Measurements from ENCODE around the gene MYO1E.

Gene MYO1E

DNA sequence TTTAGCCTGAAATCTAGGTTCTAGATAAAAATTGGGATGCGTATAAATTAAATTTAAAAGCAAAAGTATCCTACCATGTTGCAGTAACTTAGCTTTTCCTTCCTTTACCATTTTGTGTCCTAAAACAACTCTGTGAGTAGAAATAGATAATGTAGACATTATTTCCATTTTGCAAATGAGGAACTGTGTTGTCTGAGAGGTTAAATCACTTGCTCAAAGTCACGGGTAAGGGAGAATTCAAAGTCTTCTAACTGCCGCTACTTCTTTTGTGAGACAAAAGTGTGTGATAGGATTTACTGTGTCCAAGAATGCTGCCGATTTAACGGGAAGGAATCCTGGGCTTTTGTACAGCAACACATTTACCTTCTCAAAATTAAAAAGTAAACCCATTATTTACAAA lies 40.7 kb downstream of the MYO1E start:
- Histone ChIP-seq H3K27me3 (ENCODE audit: control insufficient read depth, low read length) (no peaks in the 10 kb centered on the region), H3K4me1 (ENCODE audit: control insufficient read depth, low read length) (peaks cover 86% of the 10 kb centered on the region), H3K9me3 (ENCODE audit: control insufficient read depth, insufficient read depth, low read length) (no peaks in the 10 kb centered on the region), H3K36me3 (ENCODE audit: control insufficient read depth, low read length) (no peaks in the 10 kb centered on the region), H3K27ac (ENCODE audit: low read depth, low read length) (peak overlapping the region; percentile 7; the same call in 1 of the 2 replicates), H3K79me2 (ENCODE audit: control insufficient read depth, low read length) (peaks cover 85% of the 10 kb centered on the region), H4K20me1 (ENCODE audit: control insufficient read depth, insufficient read depth, low read depth, low read length) (no peaks in the 10 kb centered on the region), H3K9me2 (replicated peaks; ENCODE audit: control insufficient read depth, low read length) (no peaks in the 10 kb centered on the region), H3F3A (ENCODE audit: control insufficient read depth, insufficient read depth) (0 out of 2 replicates have a peak, but pooled peaks cover 3% of the 10 kb centered on the region), H3K4me2 (ENCODE audit: low read length) (peak overlapping the region; percentile 70), H3K4me3 (ENCODE audit: low read length) (peak overlapping the region; percentile 41)
- TF ChIP-seq, protein P1, sequence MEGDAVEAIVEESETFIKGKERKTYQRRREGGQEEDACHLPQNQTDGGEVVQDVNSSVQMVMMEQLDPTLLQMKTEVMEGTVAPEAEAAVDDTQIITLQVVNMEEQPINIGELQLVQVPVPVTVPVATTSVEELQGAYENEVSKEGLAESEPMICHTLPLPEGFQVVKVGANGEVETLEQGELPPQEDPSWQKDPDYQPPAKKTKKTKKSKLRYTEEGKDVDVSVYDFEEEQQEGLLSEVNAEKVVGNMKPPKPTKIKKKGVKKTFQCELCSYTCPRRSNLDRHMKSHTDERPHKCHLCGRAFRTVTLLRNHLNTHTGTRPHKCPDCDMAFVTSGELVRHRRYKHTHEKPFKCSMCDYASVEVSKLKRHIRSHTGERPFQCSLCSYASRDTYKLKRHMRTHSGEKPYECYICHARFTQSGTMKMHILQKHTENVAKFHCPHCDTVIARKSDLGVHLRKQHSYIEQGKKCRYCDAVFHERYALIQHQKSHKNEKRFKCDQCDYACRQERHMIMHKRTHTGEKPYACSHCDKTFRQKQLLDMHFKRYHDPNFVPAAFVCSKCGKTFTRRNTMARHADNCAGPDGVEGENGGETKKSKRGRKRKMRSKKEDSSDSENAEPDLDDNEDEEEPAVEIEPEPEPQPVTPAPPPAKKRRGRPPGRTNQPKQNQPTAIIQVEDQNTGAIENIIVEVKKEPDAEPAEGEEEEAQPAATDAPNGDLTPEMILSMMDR (IDR thresholded peaks at IDR 0.05; ENCODE audit: low read depth, low read length, poor library complexity, severe bottlenecking): no peak
- no peak for TF ChIP-seq EZH2phosphoT487 (IDR thresholded peaks at IDR 0.05; ENCODE audit: borderline replicate concordance, low read length)

DNA sequence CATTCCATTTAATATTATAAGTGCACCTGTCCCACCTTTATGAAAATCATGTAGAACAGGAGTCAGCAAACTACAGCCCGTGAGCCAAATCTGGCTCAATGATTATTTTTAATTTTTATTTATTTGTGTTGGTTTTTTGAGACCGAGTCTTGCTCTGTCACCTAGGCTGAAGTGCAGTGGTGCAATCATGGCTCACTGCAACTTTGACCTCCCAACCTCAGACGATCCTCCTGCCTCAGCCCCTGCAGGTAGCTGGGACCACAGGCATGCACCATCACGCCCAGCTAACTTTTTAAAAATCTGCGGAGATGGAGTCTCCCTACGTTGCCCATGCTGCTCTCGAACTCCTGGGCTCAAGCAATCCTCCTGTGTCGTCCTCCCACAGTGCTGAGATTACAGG lies 42.0 kb downstream of the MYO1E start:
- H4K20me1 ChIP-seq (ENCODE audit: control insufficient read depth, insufficient read depth, low read depth, low read length): no peaks in the 10 kb centered on the region
- H3K9me3 ChIP-seq (ENCODE audit: control insufficient read depth, insufficient read depth, low read length): no peaks in the 10 kb centered on the region
- H3K27ac ChIP-seq (ENCODE audit: low read depth, low read length): no peak overlapping the region
- TF ChIP-seq EZH2phosphoT487 (IDR thresholded peaks at IDR 0.05; ENCODE audit: borderline replicate concordance, low read length): no peak
- TF ChIP-seq, protein P1 (IDR thresholded peaks at IDR 0.05; ENCODE audit: low read depth, low read length, poor library complexity, severe bottlenecking): no peak
- no peaks in the 10 kb centered on the region for H3K36me3 ChIP-seq (ENCODE audit: control insufficient read depth, low read length)
- H3F3A ChIP-seq (ENCODE audit: control insufficient read depth, insufficient read depth): 0 out of 2 replicates have a peak, but pooled peaks cover 3% of the 10 kb centered on the region
- H3K9me2 ChIP-seq (replicated peaks; ENCODE audit: control insufficient read depth, low read length): no peaks in the 10 kb centered on the region
- H3K4me3 ChIP-seq (ENCODE audit: low read length): peak overlapping the region; percentile 41
- H3K27me3 ChIP-seq (ENCODE audit: control insufficient read depth, low read length): no peaks in the 10 kb centered on the region
- H3K4me2 ChIP-seq (ENCODE audit: low read length): peak overlapping the region; percentile 70
- H3K4me1 ChIP-seq (ENCODE audit: control insufficient read depth, low read length): peaks cover 82% of the 10 kb centered on the region
- H3K79me2 ChIP-seq (ENCODE audit: control insufficient read depth, low read length): peaks cover 84% of the 10 kb centered on the region

DNA sequence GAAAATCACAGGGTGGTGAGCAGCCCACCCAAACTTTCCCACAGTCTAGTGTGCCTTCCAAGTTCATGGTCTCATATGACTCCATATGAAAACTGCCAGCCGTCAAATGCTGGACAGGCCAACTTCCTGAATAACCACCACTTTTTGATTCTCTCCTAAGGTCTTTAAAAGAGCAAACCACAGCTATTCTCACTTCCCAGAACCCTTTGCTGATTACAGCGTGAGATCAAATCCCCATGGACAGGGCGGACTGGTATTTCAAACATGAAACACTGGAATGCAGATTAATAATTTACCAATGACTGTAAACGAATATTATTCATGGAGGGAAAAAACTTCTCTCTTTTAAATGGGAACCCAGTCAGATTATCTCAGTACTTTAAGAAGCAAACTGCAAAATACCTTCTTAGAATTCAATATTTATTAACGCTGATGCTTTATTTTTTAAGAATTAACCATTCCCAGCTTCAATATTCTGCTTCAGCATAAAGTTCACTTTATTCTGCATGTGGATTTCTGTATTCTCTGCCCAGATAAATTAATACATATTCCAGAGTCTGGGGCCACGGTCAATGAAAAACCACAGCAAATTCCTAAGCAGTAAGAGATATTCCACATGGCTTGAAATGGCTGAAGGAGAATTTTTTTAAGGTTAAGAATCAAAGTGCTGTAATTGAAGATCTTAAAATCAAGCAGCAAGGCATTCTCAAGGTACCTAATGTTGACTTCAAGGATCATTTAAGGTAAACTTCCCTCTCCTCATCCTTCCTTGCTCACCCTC lies 42.9 kb downstream of the MYO1E start:
- no peak for TF ChIP-seq EZH2phosphoT487 (IDR thresholded peaks at IDR 0.05; ENCODE audit: borderline replicate concordance, low read length)
- TF ChIP-seq, protein P1 (IDR thresholded peaks at IDR 0.05; ENCODE audit: low read depth, low read length, poor library complexity, severe bottlenecking): no peak
- H3K4me1 ChIP-seq (ENCODE audit: control insufficient read depth, low read length): peaks cover 73% of the 10 kb centered on the region
- H3K79me2 ChIP-seq (ENCODE audit: control insufficient read depth, low read length): peaks cover 75% of the 10 kb centered on the region
- H3K36me3 ChIP-seq (ENCODE audit: control insufficient read depth, low read length): no peaks in the 10 kb centered on the region
- H4K20me1 ChIP-seq (ENCODE audit: control insufficient read depth, insufficient read depth, low read depth, low read length): no peaks in the 10 kb centered on the region
- no peaks in the 10 kb centered on the region for H3K9me2 ChIP-seq (replicated peaks; ENCODE audit: control insufficient read depth, low read length)
- 0 out of 2 replicates have a peak, but pooled peaks cover 3% of the 10 kb centered on the region for H3F3A ChIP-seq (ENCODE audit: control insufficient read depth, insufficient read depth)
- H3K4me3 ChIP-seq (ENCODE audit: low read length): no peak overlapping the region
- H3K27me3 ChIP-seq (ENCODE audit: control insufficient read depth, low read length): no peaks in the 10 kb centered on the region
- no peak overlapping the region for H3K4me2 ChIP-seq (ENCODE audit: low read length)
- no peaks in the 10 kb centered on the region for H3K9me3 ChIP-seq (ENCODE audit: control insufficient read depth, insufficient read depth, low read length)
- H3K27ac ChIP-seq (ENCODE audit: low read depth, low read length): no peak overlapping the region
